GM12878 (cell line): ENCODE results near the gene PSTPIP2.

ENCODE experiments used
- CREB1 ChIP-seq: IDR thresholded peaks from 2 replicates; pipeline ENCODE4 v1.6.1; 2012; ENCODE audit warnings: low read depth, mild to moderate bottlenecking, inconsistent platforms
- POLR2A ChIP-seq: IDR thresholded peaks from 2 replicates; pipeline ENCODE4 v1.6.1; 2011; ENCODE audit warnings: low read depth, mild to moderate bottlenecking, low read length
- SMARCA5 ChIP-seq: fragments of 450-650 bp; IDR thresholded peaks from 2 replicates; pipeline ENCODE4 v1.6.1; 2017; ENCODE audit warnings: mild to moderate bottlenecking
- YBX1 ChIP-seq: fragments of 450-650 bp; IDR thresholded peaks from 2 replicates; pipeline ENCODE4 v1.6.1; 2016; ENCODE audit warnings: antibody characterized with exemption

GRCh38 chr18:46096651-46097300 lies 24.7 kb upstream of the PSTPIP2 start:
- TF ChIP-seq YBX1, result no peak
- 0 out of 2 replicates have a peak, but pooled peaks have one; percentile 18 for TF ChIP-seq POLR2A
- TF ChIP-seq SMARCA5, result no peak
- no peak for TF ChIP-seq CREB1
